GM21529 (cell line): ENCODE measurements around the gene ABCA1.
A peak's percentile ranks its signal among the peaks of the same experiment; 100 is the strongest.
"Not testable (repeated sequence)": the region's sequence is repeated elsewhere in the genome, so short reads cannot be mapped to it uniquely, and the experiment has no call there.

Experiments
- ATAC-seq: cut with Tn5 transposase; IDR thresholded peaks from one replicate; pipeline ENCODE4 v1.9.1; 2021; ENCODE audit not compliant: unreplicated experiment

ABCA1 gene

DNA sequence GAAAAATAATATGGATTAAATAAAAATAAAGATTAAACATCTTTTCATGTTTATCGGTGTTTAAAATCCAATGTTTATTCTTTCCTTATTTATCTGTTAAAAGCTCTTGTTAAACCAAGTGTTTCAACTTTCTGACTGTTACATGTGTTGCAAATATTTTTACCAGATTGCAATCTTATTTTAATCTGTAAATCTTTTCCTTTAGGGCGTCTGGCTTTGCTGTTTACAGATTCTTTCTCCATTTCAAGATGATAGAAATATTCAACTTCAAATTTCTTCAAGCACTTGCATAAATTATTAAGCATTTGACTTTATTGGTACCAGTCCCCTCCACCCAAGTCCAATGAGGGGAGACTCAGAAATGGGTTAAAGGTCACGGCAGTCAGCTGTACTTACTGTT lies 16.9 kb upstream of the ABCA1 start:
- ATAC-seq: no peak

GRCh38 chr9:104944356-104944755 lies 16.4 kb upstream of the ABCA1 start:
- no peak for ATAC-seq

DNA sequence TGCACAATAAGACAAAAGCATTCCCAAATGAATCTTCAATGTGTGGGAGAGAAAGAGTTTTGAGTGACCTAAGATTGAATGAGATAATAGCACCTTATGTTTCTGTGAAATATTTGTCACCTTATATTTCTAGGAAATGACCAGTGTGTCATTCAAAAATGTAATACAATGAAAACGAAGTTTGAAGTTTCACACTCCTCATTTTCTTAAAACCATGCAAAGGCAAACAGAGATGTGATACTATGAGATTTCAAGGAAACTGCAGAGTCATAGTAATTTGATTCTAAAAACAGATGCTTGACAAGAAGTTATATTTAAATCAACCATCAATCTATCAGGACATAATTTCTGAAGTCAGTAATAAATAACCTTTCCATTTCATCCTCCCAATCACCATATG lies 13.6 kb upstream of the ABCA1 start:
- ATAC-seq: no peak

GRCh38 chr9:104936291-104936690 lies 8.3 kb upstream of the ABCA1 start:
- ATAC-seq: no peak

GRCh38 chr9:104935501-104935810 lies 7.5 kb upstream of the ABCA1 start:
- ATAC-seq: not testable (repeated sequence)

- no peak for ATAC-seq
These were observed 6.9 kb upstream of the ABCA1 start for GRCh38 chr9:104934691-104935500.

DNA sequence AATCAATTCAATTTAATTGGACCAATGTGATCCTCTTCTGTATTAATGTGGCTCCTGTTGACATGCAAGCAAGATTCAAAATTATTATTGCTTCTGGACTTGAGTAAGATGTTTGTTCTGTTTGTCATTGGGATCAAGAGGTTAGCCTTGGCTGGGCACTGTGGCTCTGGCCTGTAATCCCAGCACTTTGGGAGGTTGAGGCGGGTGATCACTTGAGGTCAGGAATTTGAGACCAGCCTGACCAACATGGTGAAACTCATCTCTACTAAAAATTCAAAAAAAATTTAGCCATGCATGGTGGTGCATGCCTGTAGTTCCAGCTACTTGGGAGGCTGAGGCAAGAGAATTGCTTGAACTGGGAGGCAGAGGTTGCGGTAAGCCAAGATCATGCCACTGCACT lies 5.1 kb upstream of the ABCA1 start:
- not testable (repeated sequence) for ATAC-seq

DNA sequence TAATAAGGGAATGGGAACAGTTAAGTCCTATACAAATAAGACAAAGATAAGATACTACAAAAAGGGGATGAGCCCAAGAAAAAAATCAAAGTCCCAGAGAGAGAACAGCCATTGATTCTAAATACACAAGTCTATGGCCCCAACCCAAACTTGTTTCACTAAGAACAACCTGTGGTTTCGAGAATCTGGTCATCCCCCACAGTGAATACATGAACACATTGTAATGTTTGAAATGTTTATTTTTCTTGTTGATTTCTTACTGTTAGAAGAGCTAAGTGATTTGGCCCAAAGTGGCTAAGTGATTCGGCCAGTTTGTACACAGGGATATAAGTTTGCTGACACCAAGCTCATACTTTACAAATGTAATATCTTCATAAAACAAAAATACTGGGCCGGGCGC lies 3.3 kb upstream of the ABCA1 start:
- ATAC-seq: no peak

GRCh38 chr9:104927216-104927911 lies 591 bp downstream of the ABCA1 start:
- no peak for ATAC-seq

GRCh38 chr9:104923740-104924139 lies 4.2 kb downstream of the ABCA1 start:
- peak; percentile 52 for ATAC-seq

GRCh38 chr9:104923289-104923688 lies 4.7 kb downstream of the ABCA1 start:
- ATAC-seq: no peak

GRCh38 chr9:104922748-104923147 lies 5.2 kb downstream of the ABCA1 start:
- not testable (repeated sequence) for ATAC-seq

- ATAC-seq: peak; percentile 71
These were observed 6.8 kb downstream of the ABCA1 start for GRCh38 chr9:104921067-104921741.

- no peak for ATAC-seq
These were observed 12.2 kb downstream of the ABCA1 start for GRCh38 chr9:104915753-104916152.

DNA sequence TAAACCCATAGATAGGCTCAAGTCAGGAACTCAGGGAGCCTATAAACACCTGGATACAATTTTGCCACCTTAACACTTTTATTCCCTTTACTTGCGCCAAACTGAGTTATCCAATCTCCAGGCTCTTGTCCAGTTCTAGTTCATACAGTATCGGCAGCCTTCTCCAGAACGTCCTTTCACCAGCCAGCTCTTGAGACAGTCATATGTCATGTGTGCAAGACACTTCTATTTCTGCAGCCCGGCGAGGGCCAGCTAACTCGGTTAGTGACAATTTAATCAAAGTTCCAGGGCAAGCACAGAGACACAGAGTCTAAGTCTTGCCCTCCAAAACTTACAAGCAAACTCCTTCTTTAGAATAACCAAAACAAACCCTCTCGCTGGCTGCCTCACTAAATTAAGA lies 12.9 kb downstream of the ABCA1 start:
- ATAC-seq: no peak

DNA sequence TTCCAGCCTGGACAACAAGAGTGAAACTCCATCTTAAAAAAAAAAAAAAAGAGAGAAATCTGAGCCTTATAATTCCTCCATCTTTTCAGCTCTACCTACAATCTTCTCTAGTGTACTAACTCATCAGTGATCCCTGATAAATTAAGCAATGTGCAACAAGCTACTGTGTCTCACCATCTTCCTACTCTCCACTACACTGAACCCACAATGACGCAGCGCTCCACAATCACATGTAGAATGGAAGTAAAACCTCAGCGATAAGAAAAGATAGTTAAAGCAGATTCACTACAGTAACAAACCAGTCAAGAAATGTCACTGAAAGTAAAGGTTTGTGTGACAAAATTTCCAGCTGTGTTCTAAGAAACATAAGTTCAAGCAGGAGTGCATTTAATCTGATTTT lies 13.5 kb downstream of the ABCA1 start:
- ATAC-seq: no peak

DNA sequence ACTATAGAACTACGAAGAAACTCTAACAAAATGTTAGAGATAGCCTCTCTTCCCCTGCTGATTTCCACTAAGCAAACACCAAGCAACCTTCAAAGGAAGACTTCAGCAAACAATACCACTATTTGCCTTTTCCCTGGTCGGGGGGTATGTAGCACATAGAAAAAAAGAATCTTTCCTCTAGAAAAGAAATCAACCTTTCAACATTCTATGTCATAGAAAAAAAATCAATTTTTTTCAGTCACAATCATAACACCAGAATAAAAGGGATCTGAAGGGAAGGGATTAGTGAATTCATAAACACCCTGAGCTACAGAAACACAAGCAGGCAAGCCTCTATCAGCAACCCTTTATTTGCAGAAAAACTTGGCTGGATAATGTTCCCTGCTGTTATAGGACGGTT lies 15.3 kb downstream of the ABCA1 start:
- no peak for ATAC-seq

GRCh38 chr9:104911032-104911607 lies 16.8 kb downstream of the ABCA1 start:
- no peak for ATAC-seq

DNA sequence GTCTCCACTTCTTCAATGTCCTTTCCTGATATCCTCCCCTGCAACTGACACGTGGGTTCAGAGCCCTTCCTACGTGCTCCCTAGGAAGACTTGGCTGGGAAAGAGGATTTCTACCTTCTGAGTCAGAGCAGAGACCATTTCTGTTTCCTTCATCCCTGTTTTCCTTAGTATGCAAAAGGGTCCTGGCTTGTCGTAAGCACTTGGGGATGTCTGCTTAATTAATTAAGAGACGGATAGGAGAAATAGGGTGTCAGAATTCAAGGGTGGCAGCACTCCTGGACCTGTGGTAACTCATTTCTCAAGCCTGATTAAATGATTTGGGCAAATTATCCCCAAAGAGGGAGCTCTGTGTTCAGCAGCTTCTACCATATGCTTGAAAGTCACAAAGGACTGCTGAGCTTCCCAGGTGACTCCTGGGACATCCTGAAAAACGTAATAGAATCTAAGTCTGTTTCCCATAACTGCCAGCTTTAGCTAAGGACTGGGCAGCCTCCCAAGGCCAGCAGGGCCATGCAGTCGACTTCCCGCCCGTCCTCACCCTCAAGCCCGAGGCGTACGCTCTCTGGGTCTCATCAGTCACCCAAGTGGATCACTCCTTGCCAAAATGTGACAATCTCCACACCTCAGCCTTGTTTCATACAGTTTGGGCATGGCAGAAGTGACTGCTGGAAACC lies 20.5 kb downstream of the ABCA1 start:
- ATAC-seq: no peak

DNA sequence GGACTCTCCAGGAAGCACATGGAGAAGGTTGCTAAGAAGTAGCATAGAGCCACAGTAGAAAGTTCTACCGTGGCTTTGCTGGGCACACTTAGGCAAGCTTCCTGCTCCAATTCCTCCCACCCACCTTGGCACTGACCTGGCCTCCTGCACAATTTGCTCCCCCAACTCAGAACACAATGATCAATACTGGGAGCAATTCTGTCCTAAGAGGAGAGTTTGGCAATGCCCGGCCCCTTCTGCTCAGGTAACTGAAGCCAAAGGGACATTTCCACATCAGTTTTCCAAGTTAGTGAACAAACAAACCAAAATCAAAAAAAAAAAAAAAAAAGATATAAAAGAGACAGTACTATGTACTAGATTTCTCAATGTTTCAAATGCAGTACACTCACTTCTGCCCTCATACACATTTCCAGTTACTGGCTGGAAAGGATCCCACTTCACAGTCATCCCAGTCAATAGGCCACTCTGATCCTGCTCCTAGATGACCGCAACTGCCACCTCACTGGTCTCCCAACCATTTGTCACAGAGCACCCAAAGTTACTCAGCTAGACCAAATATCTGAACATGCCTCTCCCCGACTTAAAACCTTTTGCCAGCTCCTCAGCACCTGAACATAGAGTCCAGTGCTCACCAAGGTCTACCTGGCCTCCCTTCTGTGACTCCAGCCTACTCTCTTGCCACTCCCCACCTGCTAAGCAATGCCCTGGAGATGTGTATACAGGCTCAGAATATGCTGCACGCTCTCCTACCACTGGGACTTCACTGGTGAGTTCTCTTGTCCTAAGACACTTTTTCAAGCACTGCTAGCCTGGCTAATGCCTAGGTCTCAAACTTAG lies 21.3 kb downstream of the ABCA1 start:
- no peak for ATAC-seq
